GM18909 (cell line): Measurements from ENCODE around the gene RNMT.
"Not testable (repeated sequence)": the region's sequence is repeated elsewhere in the genome, so short reads cannot be mapped to it uniquely, and the experiment has no call there.

Experiments
- ATAC-seq: cut with Tn5 transposase; IDR thresholded peaks from one replicate; pipeline ENCODE4 v1.9.1; 2021; ENCODE audit warnings: mild to moderate bottlenecking; ENCODE audit not compliant: unreplicated experiment, poor library complexity

RNMT gene

GRCh38 chr18:13726232-13726971, at the start of gene RNMT, which contains the start of gene FAM210A:
RNMT (plus strand) TSS chr18:13726673; CDS start chr18:13731518, 4,845 bp downstream.
FAM210A (minus strand) TSS chr18:13726558; CDS start chr18:13682077, 44,481 bp downstream.
- peak; percentile 94 for ATAC-seq

- ATAC-seq, result not testable (repeated sequence)
These were observed 49.1 kb upstream of the RNMT start for GRCh38 chr18:13677350-13677749.

GRCh38 chr18:13680612-13681011, 45.9 kb upstream of the RNMT start:
- no peak for ATAC-seq

- no peak for ATAC-seq
These were observed 44.8 kb upstream of the RNMT start for GRCh38 chr18:13681701-13682100.

- no peak for ATAC-seq
These were observed 41.9 kb upstream of the RNMT start for GRCh38 chr18:13684546-13684945.

- ATAC-seq, result no peak
These were observed 38.0 kb upstream of the RNMT start for GRCh38 chr18:13688191-13689136.

- not testable (repeated sequence) for ATAC-seq
These were observed 36.4 kb upstream of the RNMT start for GRCh38 chr18:13690060-13690459.

GRCh38 chr18:13695337-13695736, 31.1 kb upstream of the RNMT start:
- not testable (repeated sequence) for ATAC-seq

GRCh38 chr18:13696961-13697360, 29.5 kb upstream of the RNMT start:
- ATAC-seq, result no peak

GRCh38 chr18:13700153-13700552, 26.3 kb upstream of the RNMT start:
- no peak for ATAC-seq

- no peak for ATAC-seq
These were observed 22.6 kb upstream of the RNMT start for GRCh38 chr18:13703899-13704298.

GRCh38 chr18:13710414-13710831, 16.1 kb upstream of the RNMT start:
- no peak for ATAC-seq

- ATAC-seq, result no peak
These were observed 13.9 kb upstream of the RNMT start for GRCh38 chr18:13712400-13713131.

- ATAC-seq, result no peak
These were observed 12.9 kb upstream of the RNMT start for GRCh38 chr18:13713455-13714055.

- no peak for ATAC-seq
These were observed 11.1 kb upstream of the RNMT start for GRCh38 chr18:13715330-13715729.

- ATAC-seq, result no peak
These were observed 9.6 kb upstream of the RNMT start for GRCh38 chr18:13716916-13717315.

GRCh38 chr18:13720123-13720522, 6.3 kb upstream of the RNMT start:
- ATAC-seq, result no peak

GRCh38 chr18:13720847-13721246, 5.6 kb upstream of the RNMT start:
- ATAC-seq, result no peak

GRCh38 chr18:13725566-13726231, 774 bp upstream of the RNMT start:
- ATAC-seq, result no peak

GRCh38 chr18:13726972-13727331, 479 bp downstream of the RNMT start:
- peak; percentile 26 for ATAC-seq
